ENCODE results near the gene APOBEC3B. TPM values are rescaled to one million over a fixed set of nuclear protein-coding genes. Genes with fewer than 3 reads are reported as not detected.
"Not testable (repeated sequence)": the region's sequence is repeated elsewhere in the genome, so short reads cannot be mapped to it uniquely, and the experiment has no call there.

APOBEC3B gene
- total RNA-seq, 4 donors from 2014 or later = not detected

GRCh38 chr22:38989466-38989865 is 7.3 kb downstream of the APOBEC3B start:
- 100% methylated on average over 2 of the region's 6 CpGs; no CpG with 5 or more reads in 1 of the 2 donors for WGBS, 2 donors (ENCODE audit: low coverage in 1 of 2)
- no peak overlapping the region for H3K27ac ChIP-seq

GRCh38 chr22:38992871-38993371 is 10.8 kb downstream of the APOBEC3B start:
- not testable (repeated sequence) for H3K4me1 ChIP-seq, H3K27ac ChIP-seq, H3K9me3 ChIP-seq, H3K4me3 ChIP-seq, H3K36me3 ChIP-seq
- 60% methylated on average over 4 of the region's 12 CpGs; no CpG with 5 or more reads in 1 of the 2 donors for WGBS, 2 donors (ENCODE audit: low coverage in 1 of 2)
- peak; percentile 28 for ATAC-seq
- peaks cover 21% of the 10 kb centered on the region for H3K27me3 ChIP-seq

More at GRCh38 chr22:38989466-38989865, 7.3 kb downstream of the APOBEC3B start:
- Histone ChIP-seq H3K4me1 (no peaks in the 10 kb centered on the region), H3K9me3 (no peaks in the 10 kb centered on the region), H3K27me3 (peaks cover under 1% of the 10 kb centered on the region), H3K36me3 (no peaks in the 10 kb centered on the region), H3K4me3 (no peak overlapping the region)
- TF ChIP-seq, protein P1, sequence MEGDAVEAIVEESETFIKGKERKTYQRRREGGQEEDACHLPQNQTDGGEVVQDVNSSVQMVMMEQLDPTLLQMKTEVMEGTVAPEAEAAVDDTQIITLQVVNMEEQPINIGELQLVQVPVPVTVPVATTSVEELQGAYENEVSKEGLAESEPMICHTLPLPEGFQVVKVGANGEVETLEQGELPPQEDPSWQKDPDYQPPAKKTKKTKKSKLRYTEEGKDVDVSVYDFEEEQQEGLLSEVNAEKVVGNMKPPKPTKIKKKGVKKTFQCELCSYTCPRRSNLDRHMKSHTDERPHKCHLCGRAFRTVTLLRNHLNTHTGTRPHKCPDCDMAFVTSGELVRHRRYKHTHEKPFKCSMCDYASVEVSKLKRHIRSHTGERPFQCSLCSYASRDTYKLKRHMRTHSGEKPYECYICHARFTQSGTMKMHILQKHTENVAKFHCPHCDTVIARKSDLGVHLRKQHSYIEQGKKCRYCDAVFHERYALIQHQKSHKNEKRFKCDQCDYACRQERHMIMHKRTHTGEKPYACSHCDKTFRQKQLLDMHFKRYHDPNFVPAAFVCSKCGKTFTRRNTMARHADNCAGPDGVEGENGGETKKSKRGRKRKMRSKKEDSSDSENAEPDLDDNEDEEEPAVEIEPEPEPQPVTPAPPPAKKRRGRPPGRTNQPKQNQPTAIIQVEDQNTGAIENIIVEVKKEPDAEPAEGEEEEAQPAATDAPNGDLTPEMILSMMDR (IDR thresholded peaks at IDR 0.05) = no peak
- no peak for TF ChIP-seq POLR2A (IDR thresholded peaks at IDR 0.05)
- TF ChIP-seq POLR2AphosphoS5 (IDR thresholded peaks at IDR 0.05) = no peak
- TF ChIP-seq EP300 (IDR thresholded peaks at IDR 0.05) = no peak
- no peak for ATAC-seq

- no peak overlapping the region for H3K27ac ChIP-seq
- ATAC-seq = no peak
- no peaks in the 10 kb centered on the region for H3K4me1 ChIP-seq
- H3K36me3 ChIP-seq = no peaks in the 10 kb centered on the region
- WGBS, 2 donors (ENCODE audit: low coverage in 1 of 2) = 59% methylated on average over 2 of the region's 6 CpGs; no CpG with 5 or more reads in 1 of the 2 donors
- no peak overlapping the region for H3K4me3 ChIP-seq
- no peaks in the 10 kb centered on the region for H3K9me3 ChIP-seq
- no peak for TF ChIP-seq EP300 (IDR thresholded peaks at IDR 0.05)
- TF ChIP-seq, protein P1 (IDR thresholded peaks at IDR 0.05) = no peak
- TF ChIP-seq POLR2A (IDR thresholded peaks at IDR 0.05) = no peak
- TF ChIP-seq POLR2AphosphoS5 (IDR thresholded peaks at IDR 0.05) = no peak
- peaks cover 21% of the 10 kb centered on the region for H3K27me3 ChIP-seq
Observed at GRCh38 chr22:38996105-38996504, 14.0 kb downstream of the APOBEC3B start.

- H3K27ac ChIP-seq = no peak overlapping the region
- no peaks in the 10 kb centered on the region for H3K9me3 ChIP-seq
- 81% methylated on average over 3 of the region's 3 CpGs; no CpG with 5 or more reads in 1 of the 2 donors for WGBS, 2 donors (ENCODE audit: low coverage in 1 of 2)
- no peak overlapping the region for H3K4me3 ChIP-seq
- no peaks in the 10 kb centered on the region for H3K36me3 ChIP-seq
- peaks cover 0 to 1% (median 0%) of the 10 kb centered on the region in 3 donors for H3K4me1 ChIP-seq
- TF ChIP-seq POLR2A (IDR thresholded peaks at IDR 0.05) (no peak), POLR2AphosphoS5 (IDR thresholded peaks at IDR 0.05) (no peak), EP300 (IDR thresholded peaks at IDR 0.05) (no peak)
- TF ChIP-seq, protein P1 (IDR thresholded peaks at IDR 0.05) = no peak
- peaks cover 21% of the 10 kb centered on the region for H3K27me3 ChIP-seq
- no peak for ATAC-seq
Observed at GRCh38 chr22:38997518-38997917, 15.4 kb downstream of the APOBEC3B start.

DNA sequence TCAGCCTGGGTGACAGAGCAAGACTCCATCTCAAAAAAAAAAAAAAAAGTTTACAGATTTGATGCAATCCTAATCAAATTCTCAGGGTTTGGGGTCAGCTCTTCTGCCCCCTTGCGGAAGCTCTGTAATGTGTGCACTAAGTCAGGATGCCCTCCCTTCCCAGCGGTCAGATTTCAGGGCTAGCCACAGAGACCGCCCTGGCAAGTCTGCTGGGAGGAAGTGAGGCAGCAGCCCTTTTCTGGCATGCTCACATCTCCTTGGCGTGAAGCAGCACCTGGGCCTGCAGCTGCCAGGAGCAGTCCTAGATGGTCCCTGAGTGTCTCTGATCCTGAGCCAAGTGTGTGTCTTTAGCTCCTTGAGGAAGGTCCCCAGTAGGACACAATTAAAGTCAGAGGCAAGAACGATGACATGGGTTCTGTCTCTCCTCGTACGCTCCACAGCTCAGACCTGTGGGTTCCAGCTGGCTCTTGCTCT is 21.1 kb downstream of the APOBEC3B start:
- H3K4me1 ChIP-seq = peaks cover 0 to 11% (median 0%) of the 10 kb centered on the region in 3 donors
- H3K4me3 ChIP-seq = no peak overlapping the region
- peak; percentile 90 for ATAC-seq
- H3K27ac ChIP-seq = peak overlapping the region in 1 of 4 donors; percentile 26
- TF ChIP-seq, protein P1 (IDR thresholded peaks at IDR 0.05) = peak in 3 of 4 experiments; percentile 73 to 84 (median 83)
- no peak for TF ChIP-seq EP300 (IDR thresholded peaks at IDR 0.05)
- no peaks in the 10 kb centered on the region for H3K27me3 ChIP-seq
- no peaks in the 10 kb centered on the region for H3K9me3 ChIP-seq
- 7% methylated on average over 5 of the region's 7 CpGs; no CpG with 5 or more reads in 1 of the 2 donors for whole genome bisulfite sequencing, 2 donors (ENCODE audit: low coverage in 1 of 2)
- no peaks in the 10 kb centered on the region for H3K36me3 ChIP-seq
